Measurements from ENCODE around the gene CELA3B.
A peak's percentile ranks its signal among the peaks of the same experiment; 100 is the strongest.

CELA3B gene

GRCh38 chr1:21944733-21945073 lies 32.1 kb upstream of the CELA3B start:
- Histone ChIP-seq H3K27me3 (replicated peaks; ENCODE audit: control insufficient read depth, insufficient read depth, low read length, poor library complexity, severe bottlenecking) (no peaks in the 10 kb centered on the region), H3K36me3 (ENCODE audit: control insufficient read depth, insufficient read depth, low read length) (no peaks in the 10 kb centered on the region), H3K9me3 (ENCODE audit: control insufficient read depth, low read length) (no peaks in the 10 kb centered on the region), H3K4me3 (ENCODE audit: insufficient read depth, low read depth, low read length, poor library complexity, severe bottlenecking) (no peak overlapping the region), H3K27ac (ENCODE audit: insufficient read depth, low read length, poor library complexity, severe bottlenecking) (no peak overlapping the region), H3K4me1 (ENCODE audit: control insufficient read depth, insufficient read depth, low read length, poor library complexity, severe bottlenecking) (no peaks in the 10 kb centered on the region)
- DNase-seq, result no peak

- H3K27me3 ChIP-seq (replicated peaks; ENCODE audit: control insufficient read depth, insufficient read depth, low read length, poor library complexity, severe bottlenecking), result no peaks in the 10 kb centered on the region
- DNase-seq, result no peak
- H3K36me3 ChIP-seq (ENCODE audit: control insufficient read depth, insufficient read depth, low read length), result no peaks in the 10 kb centered on the region
- no peaks in the 10 kb centered on the region for H3K4me1 ChIP-seq (ENCODE audit: control insufficient read depth, insufficient read depth, low read length, poor library complexity, severe bottlenecking)
- H3K27ac ChIP-seq (ENCODE audit: insufficient read depth, low read length, poor library complexity, severe bottlenecking), result no peak overlapping the region
- H3K4me3 ChIP-seq (ENCODE audit: insufficient read depth, low read depth, low read length, poor library complexity, severe bottlenecking), result no peak overlapping the region
- no peaks in the 10 kb centered on the region for H3K9me3 ChIP-seq (ENCODE audit: control insufficient read depth, low read length)
Observed at GRCh38 chr1:21946836-21947587, 29.8 kb upstream of the CELA3B start.

GRCh38 chr1:21950734-21951133 lies 26.1 kb upstream of the CELA3B start:
- Histone ChIP-seq H3K9me3 (ENCODE audit: control insufficient read depth, low read length) (no peaks in the 10 kb centered on the region), H3K27ac (ENCODE audit: insufficient read depth, low read length, poor library complexity, severe bottlenecking) (no peak overlapping the region), H3K27me3 (replicated peaks; ENCODE audit: control insufficient read depth, insufficient read depth, low read length, poor library complexity, severe bottlenecking) (no peaks in the 10 kb centered on the region), H3K4me1 (ENCODE audit: control insufficient read depth, insufficient read depth, low read length, poor library complexity, severe bottlenecking) (peaks cover 3% of the 10 kb centered on the region), H3K36me3 (ENCODE audit: control insufficient read depth, insufficient read depth, low read length) (no peaks in the 10 kb centered on the region), H3K4me3 (ENCODE audit: insufficient read depth, low read depth, low read length, poor library complexity, severe bottlenecking) (no peak overlapping the region)
- DNase-seq, result no peak

GRCh38 chr1:21951226-21951870 lies 25.5 kb upstream of the CELA3B start:
- Histone ChIP-seq H3K36me3 (ENCODE audit: control insufficient read depth, insufficient read depth, low read length) (no peaks in the 10 kb centered on the region), H3K9me3 (ENCODE audit: control insufficient read depth, low read length) (no peaks in the 10 kb centered on the region), H3K27ac (ENCODE audit: insufficient read depth, low read length, poor library complexity, severe bottlenecking) (no peak overlapping the region), H3K4me3 (ENCODE audit: insufficient read depth, low read depth, low read length, poor library complexity, severe bottlenecking) (no peak overlapping the region), H3K27me3 (replicated peaks; ENCODE audit: control insufficient read depth, insufficient read depth, low read length, poor library complexity, severe bottlenecking) (no peaks in the 10 kb centered on the region), H3K4me1 (ENCODE audit: control insufficient read depth, insufficient read depth, low read length, poor library complexity, severe bottlenecking) (peaks cover 10% of the 10 kb centered on the region)
- DNase-seq, result no peak

- Histone ChIP-seq H3K9me3 (ENCODE audit: control insufficient read depth, low read length) (no peaks in the 10 kb centered on the region), H3K36me3 (ENCODE audit: control insufficient read depth, insufficient read depth, low read length) (no peaks in the 10 kb centered on the region)
Observed at GRCh38 chr1:21952786-21953520, 23.9 kb upstream of the CELA3B start.

GRCh38 chr1:21955058-21955457 lies 21.8 kb upstream of the CELA3B start:
- Histone ChIP-seq H3K9me3 (ENCODE audit: control insufficient read depth, low read length) (no peaks in the 10 kb centered on the region), H3K27me3 (replicated peaks; ENCODE audit: control insufficient read depth, insufficient read depth, low read length, poor library complexity, severe bottlenecking) (no peaks in the 10 kb centered on the region), H3K4me1 (ENCODE audit: control insufficient read depth, insufficient read depth, low read length, poor library complexity, severe bottlenecking) (peaks cover 30% of the 10 kb centered on the region), H3K27ac (ENCODE audit: insufficient read depth, low read length, poor library complexity, severe bottlenecking) (no peak overlapping the region), H3K36me3 (ENCODE audit: control insufficient read depth, insufficient read depth, low read length) (no peaks in the 10 kb centered on the region), H3K4me3 (ENCODE audit: insufficient read depth, low read depth, low read length, poor library complexity, severe bottlenecking) (no peak overlapping the region)
- no peak for DNase-seq

More at GRCh38 chr1:21952786-21953520, 23.9 kb upstream of the CELA3B start:
- DNase-seq, result no peak
- H3K4me3 ChIP-seq (ENCODE audit: insufficient read depth, low read depth, low read length, poor library complexity, severe bottlenecking), result no peak overlapping the region
- no peaks in the 10 kb centered on the region for H3K27me3 ChIP-seq (replicated peaks; ENCODE audit: control insufficient read depth, insufficient read depth, low read length, poor library complexity, severe bottlenecking)
- H3K4me1 ChIP-seq (ENCODE audit: control insufficient read depth, insufficient read depth, low read length, poor library complexity, severe bottlenecking), result peaks cover 24% of the 10 kb centered on the region
- no peak overlapping the region for H3K27ac ChIP-seq (ENCODE audit: insufficient read depth, low read length, poor library complexity, severe bottlenecking)

GRCh38 chr1:21955501-21956281 lies 21.1 kb upstream of the CELA3B start:
- no peak overlapping the region for H3K4me3 ChIP-seq (ENCODE audit: insufficient read depth, low read depth, low read length, poor library complexity, severe bottlenecking)
- H3K27ac ChIP-seq (ENCODE audit: insufficient read depth, low read length, poor library complexity, severe bottlenecking), result peak overlapping the region; percentile 1
- no peaks in the 10 kb centered on the region for H3K36me3 ChIP-seq (ENCODE audit: control insufficient read depth, insufficient read depth, low read length)
- no peak for DNase-seq
- no peaks in the 10 kb centered on the region for H3K27me3 ChIP-seq (replicated peaks; ENCODE audit: control insufficient read depth, insufficient read depth, low read length, poor library complexity, severe bottlenecking)
- H3K4me1 ChIP-seq (ENCODE audit: control insufficient read depth, insufficient read depth, low read length, poor library complexity, severe bottlenecking), result peaks cover 30% of the 10 kb centered on the region
- H3K9me3 ChIP-seq (ENCODE audit: control insufficient read depth, low read length), result no peaks in the 10 kb centered on the region

- Histone ChIP-seq H3K27ac (ENCODE audit: insufficient read depth, low read length, poor library complexity, severe bottlenecking) (peak overlapping the region; percentile 55), H3K9me3 (ENCODE audit: control insufficient read depth, low read length) (no peaks in the 10 kb centered on the region), H3K27me3 (replicated peaks; ENCODE audit: control insufficient read depth, insufficient read depth, low read length, poor library complexity, severe bottlenecking) (no peaks in the 10 kb centered on the region), H3K4me1 (ENCODE audit: control insufficient read depth, insufficient read depth, low read length, poor library complexity, severe bottlenecking) (peaks cover 30% of the 10 kb centered on the region), H3K4me3 (ENCODE audit: insufficient read depth, low read depth, low read length, poor library complexity, severe bottlenecking) (no peak overlapping the region), H3K36me3 (ENCODE audit: control insufficient read depth, insufficient read depth, low read length) (no peaks in the 10 kb centered on the region)
- DNase-seq, result peak; percentile 38 to 45 (median 43)
Observed at GRCh38 chr1:21956720-21957552, 19.9 kb upstream of the CELA3B start.

- H3K36me3 ChIP-seq (ENCODE audit: control insufficient read depth, insufficient read depth, low read length), result no peaks in the 10 kb centered on the region
- no peak overlapping the region for H3K4me3 ChIP-seq (ENCODE audit: insufficient read depth, low read depth, low read length, poor library complexity, severe bottlenecking)
- no peak overlapping the region for H3K27ac ChIP-seq (ENCODE audit: insufficient read depth, low read length, poor library complexity, severe bottlenecking)
- no peaks in the 10 kb centered on the region for H3K9me3 ChIP-seq (ENCODE audit: control insufficient read depth, low read length)
- no peak for DNase-seq
- H3K4me1 ChIP-seq (ENCODE audit: control insufficient read depth, insufficient read depth, low read length, poor library complexity, severe bottlenecking), result peaks cover 20% of the 10 kb centered on the region
- no peaks in the 10 kb centered on the region for H3K27me3 ChIP-seq (replicated peaks; ENCODE audit: control insufficient read depth, insufficient read depth, low read length, poor library complexity, severe bottlenecking)
Observed at GRCh38 chr1:21961337-21961736, 15.5 kb upstream of the CELA3B start.

All from effector memory CD4-positive, alpha-beta T cell (primary cell).